Raji (cell line): ENCODE measurements around the gene PAK4.

Source experiments
- POLR2A ChIP-seq: IDR thresholded peaks from 2 replicates; pipeline ENCODE4 v1.6.1; 2011; ENCODE audit warnings: low read depth, low read length, control low read depth; ENCODE audit not compliant: insufficient read depth

PAK4 gene

GRCh38 chr19:39097721-39098120, 27.9 kb upstream of the PAK4 start:
- TF ChIP-seq POLR2A: no peak

GRCh38 chr19:39098365-39099269, 27.0 kb upstream of the PAK4 start:
- TF ChIP-seq POLR2A: no peak

DNA sequence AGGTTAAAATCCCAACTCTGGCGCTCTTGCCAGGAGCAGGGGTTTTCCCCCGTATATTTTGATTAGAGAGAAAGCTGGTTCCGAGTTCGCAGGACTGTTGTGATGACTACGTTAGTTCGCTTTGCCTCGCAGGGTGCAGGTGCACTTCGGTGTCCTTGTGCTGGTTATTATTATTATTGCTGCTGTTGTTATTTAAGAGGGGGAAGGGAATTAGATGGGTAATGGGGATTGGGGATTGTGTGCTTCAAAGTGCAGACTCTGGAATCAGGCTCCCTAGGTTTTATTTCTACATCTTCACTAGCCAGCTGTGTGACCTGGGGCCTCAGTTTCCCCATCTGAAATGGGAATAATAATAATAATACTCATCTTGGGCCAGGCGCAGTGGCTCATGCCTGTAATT, 26.2 kb upstream of the PAK4 start:
- TF ChIP-seq POLR2A: no peak

GRCh38 chr19:39100500-39101166, 25.0 kb upstream of the PAK4 start:
- no peak for TF ChIP-seq POLR2A

GRCh38 chr19:39103151-39103550, 22.4 kb upstream of the PAK4 start:
- TF ChIP-seq POLR2A: no peak

GRCh38 chr19:39104186-39104596, 21.4 kb upstream of the PAK4 start:
- TF ChIP-seq POLR2A: no peak

GRCh38 chr19:39106194-39106593, 19.4 kb upstream of the PAK4 start:
- no peak for TF ChIP-seq POLR2A

DNA sequence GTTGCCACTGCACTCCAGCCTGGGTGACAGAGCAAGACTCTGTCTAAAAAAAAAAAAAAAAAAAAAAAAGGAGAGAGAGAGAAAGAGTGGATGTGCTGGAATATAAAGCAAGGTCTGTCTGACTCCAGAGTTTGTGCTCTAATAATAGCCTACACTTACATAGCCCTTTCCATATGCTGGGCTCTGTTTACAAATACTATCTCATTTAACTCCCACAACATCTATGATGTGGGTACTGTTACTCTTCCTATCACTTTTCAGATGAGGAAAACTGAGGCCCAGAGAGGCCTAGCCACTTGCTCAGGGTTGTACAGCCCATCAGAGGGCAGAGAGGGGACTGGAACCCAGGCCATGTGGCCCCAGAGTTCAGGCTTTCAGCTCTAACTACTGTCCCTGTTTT, 15.9 kb upstream of the PAK4 start:
- no peak for TF ChIP-seq POLR2A

- no peak for TF ChIP-seq POLR2A
These were observed 15.2 kb upstream of the PAK4 start for GRCh38 chr19:39110263-39110967.

DNA sequence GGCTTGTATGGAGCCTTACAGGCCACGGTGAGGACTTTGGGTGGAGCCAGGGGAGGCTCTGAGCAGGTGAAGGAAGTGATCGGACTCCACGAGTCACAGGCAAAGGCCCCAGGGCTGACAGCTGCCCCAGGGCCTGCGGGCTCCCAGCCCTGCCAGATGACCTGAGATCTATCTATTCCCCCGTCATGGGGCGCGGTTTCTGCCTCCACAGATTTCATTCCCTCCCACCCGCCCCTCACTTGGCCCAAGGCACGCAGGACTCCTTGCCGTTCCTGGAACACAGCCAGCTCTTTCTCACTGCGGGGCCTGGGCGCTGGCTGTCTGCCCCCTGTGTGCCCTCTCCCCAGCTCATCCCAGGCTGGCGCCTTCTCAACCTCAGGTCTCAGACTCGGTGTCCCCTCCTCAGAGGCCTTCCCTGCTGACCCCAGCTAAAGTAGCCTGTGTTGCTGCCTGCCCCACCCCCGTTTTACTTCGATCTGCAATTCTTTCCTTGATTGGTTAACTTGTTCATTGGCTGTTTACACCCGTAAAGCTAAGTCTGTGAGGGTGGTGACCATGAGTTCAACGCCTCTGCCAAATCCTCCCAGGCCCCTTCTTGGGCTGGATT, 13.9 kb upstream of the PAK4 start:
- TF ChIP-seq POLR2A: no peak

GRCh38 chr19:39112338-39112890, 13.2 kb upstream of the PAK4 start:
- TF ChIP-seq POLR2A: no peak

DNA sequence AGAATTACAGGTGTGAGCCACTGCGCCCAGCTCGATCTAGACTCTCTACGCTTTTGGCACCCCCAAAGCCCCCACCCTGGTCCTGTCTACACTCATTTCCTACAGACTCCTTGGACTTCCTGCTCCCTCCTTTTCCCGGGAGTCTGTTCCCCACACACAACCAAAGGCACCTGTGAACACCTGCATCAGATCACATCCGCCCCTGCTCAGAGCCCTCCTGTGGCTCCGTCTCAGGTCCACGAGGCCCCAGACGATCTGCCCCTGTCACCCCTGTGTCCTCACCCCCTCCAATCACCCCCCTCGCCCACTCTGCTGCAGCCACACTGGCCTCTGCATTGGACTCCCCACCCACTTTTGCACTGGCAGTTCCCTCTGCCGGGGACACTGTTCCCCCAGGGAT, 12.4 kb upstream of the PAK4 start:
- TF ChIP-seq POLR2A: no peak

DNA sequence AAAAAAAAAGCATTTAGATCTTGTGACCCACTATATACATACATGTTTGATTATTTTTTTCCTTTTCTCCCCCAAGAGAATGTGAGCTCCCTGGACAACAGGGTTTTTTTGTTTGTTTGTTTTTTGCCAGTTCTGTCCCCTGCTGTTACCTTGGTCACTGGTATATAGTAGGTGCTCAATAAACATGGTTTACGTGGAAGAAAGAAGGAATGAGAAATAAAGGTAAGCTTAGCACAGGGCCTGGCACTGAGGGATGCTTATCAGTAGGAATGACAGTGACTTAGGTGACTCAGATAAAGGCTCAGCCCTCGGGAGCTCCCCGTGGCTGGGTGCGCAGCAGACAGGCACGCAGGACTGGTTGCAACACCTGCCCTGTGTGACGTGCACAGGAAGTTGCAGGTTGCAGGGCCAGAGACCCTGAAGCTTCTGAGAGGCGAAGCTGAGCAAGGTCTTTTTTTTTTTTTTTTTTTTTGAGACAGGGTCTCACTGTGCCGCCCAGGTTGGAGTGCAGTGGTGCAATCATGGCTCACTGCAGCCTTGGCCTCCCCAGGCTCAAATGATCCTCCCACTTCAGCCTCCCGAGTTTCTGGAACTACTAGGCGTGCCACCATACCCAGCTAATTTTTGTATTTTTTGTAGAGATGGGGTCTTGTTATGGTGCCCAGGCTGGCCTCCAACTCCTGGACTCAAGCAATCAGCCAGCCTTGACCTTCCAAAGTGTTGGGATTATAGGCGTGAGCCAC, 10.3 kb upstream of the PAK4 start:
- no peak for TF ChIP-seq POLR2A

DNA sequence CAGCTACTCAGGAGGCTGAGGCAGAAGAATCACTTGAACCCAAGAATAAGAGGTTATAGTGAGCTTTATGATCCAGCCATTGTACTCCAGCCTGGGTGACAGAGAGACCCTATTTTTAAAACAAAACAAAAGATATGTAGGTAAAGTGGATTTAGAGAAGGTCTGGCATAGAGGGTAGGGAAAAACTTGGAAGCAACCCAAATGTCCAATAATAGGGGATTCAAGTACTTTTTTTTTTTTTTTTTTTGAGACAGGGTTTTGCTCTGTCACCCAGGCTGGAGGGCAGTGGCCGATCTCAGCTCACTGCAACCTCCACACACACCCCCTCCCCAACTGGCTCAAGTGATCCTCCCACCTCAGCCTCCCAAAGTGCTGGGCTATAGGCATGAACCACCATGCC, 5.8 kb upstream of the PAK4 start:
- no peak for TF ChIP-seq POLR2A
